ENCODE measurements around the gene RGSL1.
A peak's percentile ranks its signal among the peaks of the same experiment; 100 is the strongest.

GRCh38 chr1:182446033-182446669 is 3.8 kb upstream of the RGSL1 start:
- TF ChIP-seq, protein P1, sequence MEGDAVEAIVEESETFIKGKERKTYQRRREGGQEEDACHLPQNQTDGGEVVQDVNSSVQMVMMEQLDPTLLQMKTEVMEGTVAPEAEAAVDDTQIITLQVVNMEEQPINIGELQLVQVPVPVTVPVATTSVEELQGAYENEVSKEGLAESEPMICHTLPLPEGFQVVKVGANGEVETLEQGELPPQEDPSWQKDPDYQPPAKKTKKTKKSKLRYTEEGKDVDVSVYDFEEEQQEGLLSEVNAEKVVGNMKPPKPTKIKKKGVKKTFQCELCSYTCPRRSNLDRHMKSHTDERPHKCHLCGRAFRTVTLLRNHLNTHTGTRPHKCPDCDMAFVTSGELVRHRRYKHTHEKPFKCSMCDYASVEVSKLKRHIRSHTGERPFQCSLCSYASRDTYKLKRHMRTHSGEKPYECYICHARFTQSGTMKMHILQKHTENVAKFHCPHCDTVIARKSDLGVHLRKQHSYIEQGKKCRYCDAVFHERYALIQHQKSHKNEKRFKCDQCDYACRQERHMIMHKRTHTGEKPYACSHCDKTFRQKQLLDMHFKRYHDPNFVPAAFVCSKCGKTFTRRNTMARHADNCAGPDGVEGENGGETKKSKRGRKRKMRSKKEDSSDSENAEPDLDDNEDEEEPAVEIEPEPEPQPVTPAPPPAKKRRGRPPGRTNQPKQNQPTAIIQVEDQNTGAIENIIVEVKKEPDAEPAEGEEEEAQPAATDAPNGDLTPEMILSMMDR (IDR thresholded peaks at IDR 0.05) = peak; percentile 15 to 54 (median 35)
- no peak for TF ChIP-seq POLR2A (IDR thresholded peaks at IDR 0.05)
